HT-29 (cell line): Measurements from ENCODE around the gene PRKN. TPM values are rescaled to one million over a fixed set of nuclear protein-coding genes. Genes with fewer than 3 reads are reported as not detected.

Experiments used
- DNase-seq: peaks from one replicate; pipeline ENCODE4 v3.0.0-alpha.2; 2015; ENCODE audit warnings: low spot score
- total RNA-seq: library from RNA; depleted of rRNA; stranded (reverse); fragments of >200 nt; shearing (Covaris generic); gene quantifications from 2 replicates; pipeline ENCODE4 v1.2.3, GENCODE V29; 2014; rRNA removed

Gene PRKN
- 0.99 and 3.4 TPM in 2 replicates for total RNA-seq

DNA sequence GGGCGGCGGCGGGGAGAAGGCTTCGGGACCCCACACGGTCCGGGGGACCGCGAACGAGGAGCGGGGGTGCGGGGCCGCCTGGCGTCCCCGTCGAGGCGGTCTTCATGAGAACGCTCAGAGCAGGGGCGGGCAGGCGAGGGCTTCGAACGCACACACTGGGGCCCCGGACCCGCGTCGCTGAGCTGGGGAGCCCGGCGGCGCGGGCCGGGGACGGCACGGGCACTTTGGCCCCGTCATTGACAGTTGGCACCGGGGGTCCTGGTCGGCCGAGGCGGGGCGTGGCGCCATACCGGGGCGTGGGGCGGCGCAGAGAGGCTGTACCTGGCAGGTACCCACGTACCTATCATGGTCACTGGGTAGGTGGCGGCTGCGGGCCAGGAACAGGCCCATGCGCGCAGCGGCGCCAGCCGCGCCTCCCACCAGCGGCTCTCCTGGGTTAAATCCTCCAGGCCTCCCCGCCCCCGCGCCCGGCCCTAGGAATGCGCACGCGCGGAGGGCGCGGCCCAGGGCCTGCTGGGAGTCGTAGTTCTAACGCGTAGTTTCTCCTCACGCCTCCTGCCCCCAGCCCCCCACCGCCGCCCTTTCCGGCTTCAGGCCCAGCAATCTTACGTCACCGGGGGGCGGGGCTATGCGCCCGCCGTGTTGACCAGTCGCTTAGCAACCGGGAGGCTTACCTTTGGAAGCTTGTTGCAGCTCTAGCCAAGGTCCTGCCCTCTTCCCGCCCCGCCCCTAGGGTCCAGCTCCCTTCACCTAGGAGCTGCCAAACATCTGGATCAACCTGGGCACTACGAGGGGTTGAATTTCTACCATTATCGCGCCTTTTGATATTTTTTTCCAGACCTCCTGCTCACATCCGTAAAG lies at the start of gene PRKN, which contains the start of gene PACRG:
Gene PRKN (minus strand): TSS at position 445 of the 861 bp plus-strand sequence.
Gene PACRG (plus strand): TSS at position 653 of the 861 bp plus-strand sequence.
- peak; percentile 100 for DNase-seq

DNA sequence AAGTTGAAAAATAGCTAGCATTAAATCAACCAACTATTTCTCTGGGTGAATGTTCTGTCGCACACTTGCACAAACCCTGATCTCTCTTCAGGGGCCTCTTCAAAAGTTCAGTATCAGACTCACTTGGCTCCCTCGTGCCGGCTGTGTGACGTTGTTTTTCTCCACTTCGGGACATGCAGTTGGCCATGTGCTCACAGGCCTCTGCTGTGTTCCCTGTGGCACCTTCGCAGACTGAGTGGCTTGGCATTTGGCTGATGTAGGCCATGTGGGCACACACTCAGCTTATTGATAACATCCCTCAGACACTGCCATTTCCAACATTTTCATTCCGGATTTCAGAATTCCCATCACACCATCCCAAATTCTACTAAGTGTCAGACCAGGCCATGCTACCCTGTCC lies 49.5 kb upstream of the PRKN start:
- no peak for DNase-seq

DNA sequence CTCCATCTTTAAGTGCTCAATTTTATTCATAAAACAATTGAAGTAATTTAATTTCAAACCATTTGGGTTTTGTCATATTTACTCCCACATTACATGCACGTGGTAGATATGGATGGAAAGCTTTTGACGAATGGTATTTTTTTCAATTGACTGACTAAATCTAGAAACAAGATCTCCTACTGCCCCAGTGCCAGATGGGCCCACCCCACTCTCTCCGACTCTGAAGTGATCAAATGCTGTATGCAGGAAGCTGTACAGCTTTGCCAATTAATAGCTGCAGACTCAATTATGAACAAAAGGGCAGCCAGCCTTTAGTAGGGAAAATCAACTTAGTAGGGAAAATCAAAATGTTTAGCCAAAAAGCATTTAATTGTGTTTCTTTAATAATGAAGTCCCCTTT lies 46.4 kb upstream of the PRKN start:
- DNase-seq: no peak

DNA sequence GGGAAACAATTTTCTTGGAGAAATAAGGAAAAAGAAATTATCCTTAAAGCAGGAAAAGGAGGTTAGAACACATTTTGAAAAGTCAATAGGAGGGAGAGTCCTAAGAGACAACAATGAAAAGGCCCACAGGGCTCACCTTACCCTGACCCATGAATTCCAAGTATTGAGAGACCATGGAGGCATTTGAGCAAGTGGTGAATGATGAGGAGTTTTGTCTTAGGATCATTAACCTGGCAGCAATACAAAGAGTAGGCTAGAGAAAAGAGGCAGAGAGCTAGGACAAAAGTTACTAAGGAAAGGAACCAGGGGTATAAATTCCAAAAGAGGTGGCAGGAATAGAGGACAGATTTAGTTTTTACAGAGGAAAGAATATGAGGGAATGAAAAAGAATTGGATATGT lies 44.9 kb upstream of the PRKN start:
- no peak for DNase-seq

DNA sequence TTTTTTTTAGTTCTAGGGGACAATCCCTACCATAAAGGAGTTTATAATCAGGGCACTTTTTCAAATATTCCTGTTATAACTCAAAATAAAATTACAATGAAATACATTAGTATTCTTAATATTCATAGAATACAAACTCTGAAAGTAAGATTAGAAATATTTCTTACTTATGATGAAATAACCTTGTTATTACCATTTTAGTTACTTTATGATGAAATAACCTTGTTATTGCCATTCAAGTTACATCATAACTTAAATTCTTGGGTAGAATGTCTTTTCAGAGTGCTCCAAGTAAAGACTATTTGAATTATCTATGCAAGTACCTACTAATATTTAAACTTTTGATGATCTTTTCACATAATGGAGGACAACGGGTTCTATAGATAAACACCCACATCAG lies 43.4 kb upstream of the PRKN start:
- no peak for DNase-seq

DNA sequence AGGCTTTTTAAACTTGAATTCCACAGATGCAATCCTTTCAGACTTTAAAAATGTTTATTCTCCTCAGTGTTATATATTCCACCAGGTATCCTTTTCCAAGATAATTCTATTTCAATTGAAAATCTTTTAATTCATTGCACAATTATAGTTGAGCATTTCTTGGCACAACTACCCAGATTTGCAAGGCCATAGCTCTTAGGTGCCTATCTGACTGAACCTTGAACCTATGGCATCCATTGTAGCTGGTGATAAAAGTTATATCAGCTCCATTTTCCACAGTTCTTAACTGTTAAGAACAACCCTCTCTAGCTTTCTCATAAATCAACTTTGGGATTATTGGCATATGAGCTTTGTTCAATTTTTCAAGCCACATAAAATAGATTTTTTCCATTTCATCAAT lies 42.6 kb upstream of the PRKN start:
- DNase-seq: no peak

DNA sequence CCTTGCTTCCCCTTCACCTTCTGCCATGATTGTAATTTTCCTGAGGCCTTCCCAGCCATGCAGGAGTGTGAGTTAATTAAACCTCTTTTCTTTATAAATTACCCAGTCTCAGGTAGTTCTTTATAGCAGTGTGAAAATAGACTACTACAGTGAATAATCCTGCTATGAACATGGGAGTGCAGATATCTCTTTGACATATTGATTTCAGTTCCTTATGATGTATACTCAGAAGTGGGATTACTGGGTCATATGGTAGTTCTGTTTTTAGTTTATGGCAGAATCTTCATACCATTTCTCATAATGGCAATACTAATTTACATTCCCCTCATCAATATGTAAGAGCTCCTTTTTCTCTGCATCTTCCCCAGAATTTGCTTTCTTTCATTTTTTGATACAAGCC lies 26.2 kb upstream of the PRKN start:
- no peak for DNase-seq

DNA sequence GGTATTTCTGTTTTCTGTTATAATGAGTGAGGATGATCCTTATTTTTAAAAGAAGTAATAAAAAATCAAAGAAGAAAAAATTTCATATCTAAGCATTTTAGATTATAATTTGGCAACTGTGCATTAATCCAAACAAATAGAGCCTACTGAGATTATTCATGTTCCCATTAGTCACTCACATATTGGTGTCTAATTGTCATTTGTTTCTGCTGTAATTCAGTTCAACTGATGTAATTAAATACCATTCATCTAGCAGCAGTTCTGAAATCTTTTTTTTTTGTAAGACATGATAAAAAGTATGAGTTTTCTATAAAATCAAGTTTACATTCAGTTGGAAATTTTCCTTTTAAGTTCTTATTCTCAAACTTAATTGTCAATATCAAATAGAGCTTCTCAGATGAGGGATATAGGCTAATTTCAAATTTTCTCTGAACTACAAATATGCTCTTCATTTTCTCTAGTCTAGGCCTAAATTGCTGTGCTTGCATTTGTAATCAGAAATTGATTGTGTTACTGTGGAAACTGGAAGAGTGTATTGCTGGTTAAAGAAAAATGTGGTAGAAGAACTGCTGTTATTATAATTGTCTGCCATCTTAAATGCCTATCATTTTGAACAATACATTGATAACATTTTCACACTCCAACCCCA lies 23.8 kb upstream of the PRKN start:
- no peak for DNase-seq

DNA sequence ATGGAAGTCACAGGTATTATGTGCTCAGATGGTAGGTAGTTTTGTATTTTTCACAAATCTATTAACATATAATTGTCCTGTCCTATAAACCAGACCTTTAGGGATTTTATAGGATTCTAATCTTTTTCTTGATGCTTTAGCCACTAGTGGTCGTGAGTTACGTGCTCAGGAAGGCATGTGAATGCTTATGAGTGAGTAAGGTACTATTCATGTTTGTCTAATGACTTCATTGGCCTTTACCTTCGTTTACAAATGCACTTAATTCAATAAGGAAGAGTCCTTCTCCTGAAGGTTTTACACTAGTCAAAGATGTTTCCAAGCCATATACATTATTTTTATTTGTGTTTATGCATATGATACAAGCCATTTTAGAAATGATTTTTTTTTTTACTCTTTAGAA lies 23.2 kb upstream of the PRKN start:
- DNase-seq: peak; percentile 56

DNA sequence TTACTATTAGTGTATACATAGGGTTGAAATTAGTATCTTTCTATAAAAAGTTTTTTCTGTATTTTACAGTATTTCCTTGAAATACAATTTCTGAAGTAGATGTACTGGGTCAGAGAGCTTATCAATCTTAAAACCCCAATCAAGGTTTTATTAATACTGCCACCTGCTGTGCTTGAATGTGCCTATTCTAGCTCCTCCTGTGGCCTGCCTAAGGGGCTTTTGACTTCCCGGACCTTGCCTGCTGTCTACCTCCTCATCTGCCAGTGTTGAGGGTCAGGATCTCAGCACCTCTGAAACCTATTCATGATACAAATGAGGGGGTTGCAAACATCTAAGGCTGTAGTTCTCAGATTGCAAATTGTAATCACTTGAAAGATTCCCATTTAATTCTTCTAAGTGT lies 9.4 kb upstream of the PRKN start:
- peak; percentile 21 for DNase-seq

DNA sequence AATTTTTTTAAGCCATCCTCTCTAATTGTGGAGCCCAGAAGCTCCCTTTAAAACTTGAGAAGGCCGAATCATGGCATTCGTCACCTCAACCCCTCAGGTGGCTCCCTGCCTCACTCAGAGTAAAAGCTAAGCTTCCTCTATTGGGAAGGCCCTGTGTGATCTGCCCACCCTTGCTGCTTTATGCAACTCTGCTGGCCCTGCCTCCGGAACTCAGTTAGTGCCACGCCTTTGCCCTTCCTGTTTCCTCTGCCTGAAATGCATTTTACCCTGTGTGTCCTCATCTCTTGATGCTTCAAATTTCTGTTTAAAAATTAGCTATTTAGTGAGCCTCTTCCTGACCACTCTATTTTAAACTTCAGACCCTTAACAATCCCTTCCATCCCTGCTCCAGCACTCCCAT lies 5.9 kb upstream of the PRKN start:
- DNase-seq: no peak

DNA sequence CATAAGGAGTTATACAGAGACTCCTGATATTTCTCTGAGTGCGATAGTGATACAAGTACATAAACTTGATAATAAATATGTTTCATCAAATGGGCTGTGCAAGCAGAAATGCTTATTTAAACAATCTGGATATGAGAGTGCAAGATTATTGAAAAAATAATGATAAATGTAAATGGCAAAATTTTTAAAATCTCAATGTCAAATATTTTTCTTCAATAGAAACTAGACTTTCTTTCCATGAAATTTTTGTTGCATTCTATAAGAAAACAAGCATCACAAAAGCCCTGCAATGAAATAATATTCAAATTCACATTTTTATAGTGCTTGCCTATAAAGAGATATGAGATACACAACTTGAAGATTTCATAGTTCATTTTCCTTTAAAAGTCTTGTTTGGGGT lies 2.9 kb upstream of the PRKN start:
- DNase-seq: no peak

DNA sequence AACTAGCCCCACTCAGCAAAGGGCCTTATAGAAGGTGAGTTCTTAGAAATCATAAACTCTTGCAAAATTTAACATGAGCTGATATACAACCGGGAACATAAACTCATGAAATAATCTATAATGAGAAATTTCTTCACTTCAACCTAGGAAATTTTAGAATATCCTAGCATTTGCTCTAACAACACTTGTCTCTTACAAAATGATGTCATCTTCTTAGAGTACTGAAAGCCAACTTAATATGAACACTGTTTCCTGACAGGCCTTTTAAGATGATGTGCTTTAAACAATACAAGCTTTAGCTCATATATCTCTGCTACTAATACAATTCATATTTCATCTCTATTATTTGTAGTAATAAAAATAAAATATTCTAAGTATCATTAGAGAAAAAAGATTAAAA lies 1.1 kb upstream of the PRKN start:
- peak; percentile 19 for DNase-seq

DNA sequence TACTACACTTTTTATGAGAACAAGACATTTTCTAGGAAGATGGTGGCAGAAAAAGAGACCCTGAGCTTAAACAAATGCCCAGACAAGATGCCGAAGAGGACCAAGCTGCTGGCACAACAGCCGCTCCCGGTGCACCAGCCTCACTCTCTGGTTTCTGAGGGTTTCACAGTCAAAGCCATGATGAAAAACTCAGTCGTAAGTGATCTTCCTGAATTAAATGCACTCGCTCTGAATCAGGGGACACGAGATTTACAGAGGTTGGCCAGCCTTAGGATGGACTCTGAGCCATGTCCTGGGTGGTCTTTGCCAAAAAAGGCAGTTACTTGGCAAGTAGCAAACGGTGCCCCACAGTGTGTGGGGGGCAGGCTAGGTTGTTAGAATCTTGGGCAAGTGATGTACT lies 631 bp upstream of the PRKN start:
- DNase-seq: no peak

DNA sequence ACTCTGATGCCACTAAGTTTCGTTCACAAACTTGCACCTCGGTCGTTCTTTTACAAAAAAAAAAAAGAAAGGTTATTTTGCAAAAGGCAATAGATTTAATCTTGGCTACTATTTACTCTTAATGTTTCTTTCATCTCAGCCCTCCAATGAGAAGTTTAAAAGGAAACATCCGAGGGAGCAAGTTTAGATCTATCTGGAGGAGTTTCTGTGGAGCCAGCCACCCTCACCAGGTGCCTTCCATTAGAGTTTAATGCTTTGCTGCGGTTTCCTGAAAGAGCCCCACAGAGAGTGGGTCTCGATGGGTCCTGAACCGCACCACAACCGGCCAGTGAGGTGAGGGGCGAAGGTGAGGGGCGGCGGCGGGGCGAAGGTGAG lies 632 bp downstream of the PRKN start:
- peak; percentile 35 for DNase-seq

DNA sequence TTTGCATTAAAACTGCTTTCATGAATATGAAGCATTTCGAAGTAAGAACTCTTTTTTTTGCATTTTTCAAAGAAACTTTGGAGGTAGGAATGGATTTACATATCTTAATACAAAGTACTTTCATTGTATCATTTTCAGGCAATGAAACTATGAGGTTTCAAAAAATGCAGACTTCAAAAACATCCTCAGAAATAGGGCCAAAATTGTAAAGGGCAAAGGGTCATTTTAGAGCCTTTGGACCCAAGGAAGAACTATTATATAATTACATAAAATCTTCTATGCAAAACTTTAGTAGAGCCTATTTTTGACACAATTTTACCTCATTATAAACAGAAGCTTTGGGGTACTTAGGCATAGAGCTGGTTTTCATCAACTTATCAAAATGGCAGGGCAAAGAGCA lies 4.9 kb downstream of the PRKN start:
- no peak for DNase-seq

DNA sequence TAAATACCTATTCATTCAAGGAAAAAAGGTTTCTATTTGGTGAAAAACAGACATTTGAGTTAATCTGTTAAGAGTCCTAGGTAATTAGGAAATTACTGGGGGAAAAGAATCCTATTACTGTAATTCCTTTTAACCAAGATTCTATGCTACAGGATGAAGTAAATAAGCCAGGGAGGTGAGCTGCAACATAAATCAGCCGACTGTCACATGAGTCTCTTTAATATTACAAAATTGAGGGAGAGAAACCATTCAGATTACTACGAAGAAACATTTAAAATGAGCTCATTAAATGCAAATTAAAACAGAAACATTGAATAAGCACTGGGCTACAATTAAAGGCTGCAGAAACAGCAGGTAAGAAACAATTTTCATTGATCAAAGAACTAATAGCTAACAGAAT lies 5.3 kb downstream of the PRKN start:
- DNase-seq: no peak

DNA sequence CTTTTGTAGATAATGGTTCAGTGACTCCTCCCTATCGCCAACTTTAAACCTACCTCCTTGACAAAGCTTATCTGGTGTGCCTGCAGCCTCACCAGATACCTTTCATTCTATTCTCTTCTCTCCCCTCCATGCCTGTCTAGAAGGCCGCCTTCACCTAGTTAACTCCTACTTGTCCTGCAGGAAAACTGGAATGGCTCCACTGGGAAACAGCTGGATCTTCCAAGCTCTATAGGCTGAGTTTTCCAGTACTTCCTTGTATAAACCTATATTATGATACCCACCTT lies 6.2 kb downstream of the PRKN start:
- DNase-seq: no peak

DNA sequence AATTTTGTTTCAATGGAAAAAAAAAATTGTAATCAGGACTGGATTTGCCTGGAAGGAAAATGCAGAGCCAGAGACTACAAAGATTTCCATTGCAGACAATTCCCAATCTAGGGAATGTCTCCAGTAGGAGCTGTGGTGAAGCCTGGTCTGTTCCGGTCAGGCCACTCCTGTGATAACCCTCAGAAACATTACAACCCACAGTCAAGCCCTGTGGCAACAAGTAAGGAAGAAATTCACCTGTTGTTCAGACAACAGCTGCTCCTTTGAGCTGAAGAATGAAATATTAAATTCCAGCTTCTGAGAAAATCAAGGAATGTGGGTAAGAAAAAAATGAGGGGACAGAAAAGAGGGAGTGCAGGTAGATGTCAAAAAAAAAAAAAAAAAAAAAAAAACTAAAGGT lies 8.0 kb downstream of the PRKN start:
- no peak for DNase-seq

DNA sequence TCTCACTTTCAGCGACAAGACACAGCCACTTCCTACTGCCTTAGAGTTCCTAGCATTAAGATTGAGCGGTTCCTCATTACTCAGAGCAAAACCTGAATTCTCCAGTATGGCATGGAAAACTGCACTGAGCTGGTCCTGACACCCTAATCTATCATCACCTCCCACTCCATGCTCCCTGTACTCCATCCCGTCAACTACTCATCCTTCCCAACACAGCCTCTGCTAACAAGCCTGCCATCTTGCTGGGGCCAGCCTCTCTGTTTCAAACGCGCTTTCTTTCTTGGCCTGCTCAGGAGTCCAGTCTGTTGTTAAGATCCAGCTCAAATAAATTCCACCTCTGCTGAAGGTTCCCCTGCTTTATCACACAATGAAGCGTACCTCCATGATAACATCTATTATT lies 12.0 kb downstream of the PRKN start:
- no peak for DNase-seq

DNA sequence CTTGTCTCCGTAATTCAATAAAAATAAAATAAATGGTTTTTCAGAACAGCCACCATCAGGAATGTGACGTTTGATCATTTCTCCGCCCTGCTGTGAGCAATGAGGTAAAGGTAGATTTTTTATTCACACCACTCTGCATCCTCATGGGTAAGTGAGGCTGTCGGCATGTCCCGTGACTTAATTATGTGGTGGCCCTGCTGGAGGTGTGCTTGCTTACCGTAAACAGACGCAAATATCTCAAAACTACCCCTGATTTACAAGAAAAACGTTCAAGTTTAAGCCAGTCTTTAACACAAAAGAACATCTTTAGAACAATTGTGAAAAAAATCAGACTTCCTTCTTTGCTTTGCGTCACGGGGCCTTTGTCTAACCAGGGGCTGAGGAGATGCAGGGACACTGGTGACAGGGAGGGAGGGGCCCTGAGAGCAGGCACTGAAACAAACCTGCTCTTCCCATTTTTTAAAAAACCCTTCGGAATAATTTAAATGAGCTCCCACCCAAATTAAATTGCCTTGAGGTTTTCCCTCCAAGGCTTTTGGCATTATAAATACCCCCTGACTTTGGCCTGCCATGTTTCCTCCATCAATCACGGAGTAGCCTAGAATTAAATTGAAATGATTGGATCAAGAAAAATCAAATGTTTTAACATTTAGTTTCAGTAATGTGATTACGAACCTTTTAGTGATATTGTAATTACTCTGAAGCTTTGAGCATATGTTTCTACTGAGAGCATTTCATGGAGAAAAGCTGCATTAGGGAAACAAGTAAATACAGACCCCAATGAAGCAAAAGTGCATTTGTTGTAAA lies 13.4 kb downstream of the PRKN start:
- no peak for DNase-seq

DNA sequence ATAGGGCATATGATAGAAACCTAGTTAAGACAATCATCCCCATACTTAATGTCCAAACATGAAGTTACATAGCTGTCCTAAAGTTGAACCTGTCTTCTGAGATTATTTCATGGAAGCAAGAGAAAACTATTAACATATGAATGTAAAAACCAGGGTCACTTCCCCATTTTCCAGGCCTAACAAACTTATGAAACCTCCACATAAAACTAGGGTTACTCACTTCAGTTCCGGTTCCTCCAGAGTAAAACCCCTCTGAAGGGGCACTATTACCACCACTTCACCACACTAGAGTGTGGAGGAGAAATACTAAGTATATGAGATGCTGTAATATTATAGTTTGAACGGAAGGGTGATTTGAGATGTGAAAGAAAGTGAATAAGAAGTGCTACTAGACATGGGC lies 14.9 kb downstream of the PRKN start:
- DNase-seq: no peak

DNA sequence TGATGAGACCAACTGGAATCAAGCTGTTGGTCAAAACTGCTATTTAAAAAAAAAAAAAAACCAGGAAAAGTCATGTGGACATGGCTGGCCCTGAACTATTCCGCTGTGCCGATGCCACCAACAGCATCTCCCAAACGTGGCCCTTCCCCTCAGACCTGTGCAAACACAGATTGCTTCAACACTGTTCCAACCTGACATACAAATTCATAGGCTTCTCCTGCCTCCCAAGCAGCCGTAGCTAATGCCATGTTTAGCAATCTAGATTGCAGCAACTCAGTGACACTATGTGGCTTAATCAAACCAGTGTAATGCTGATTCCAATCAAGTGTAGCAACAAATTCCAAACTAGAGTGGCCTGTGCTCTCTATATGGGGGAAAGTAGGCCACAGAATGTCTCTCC lies 16.2 kb downstream of the PRKN start:
- no peak for DNase-seq
